Lower lobe of right lung (tissue), 2 donors: ENCODE data around the gene XRCC4. TPM values are rescaled to one million over a fixed set of nuclear protein-coding genes. Genes with fewer than 3 reads are reported as not detected.

Experiments
- ATAC-seq, 2 donors: fragments of 200-7000 bp; cut with Tn5 transposase; one replicate each; pipeline ENCODE4 v1.9.1; 2020 to 2022; ENCODE audit warnings: mild to moderate bottlenecking in 2 of 2, moderate library complexity in 2 of 2
- DNase-seq: peaks from one replicate; pipeline ENCODE4 v3.0.0-alpha.2; 2020
- H3K27ac ChIP-seq: fragments of 200-600 bp; one replicate; pipeline ENCODE4 v1.8.0; 2022
- H3K27me3 ChIP-seq: fragments of 200-600 bp; one replicate; pipeline ENCODE4 v1.8.0; 2022; ENCODE audit warnings: low read depth
- H3K36me3 ChIP-seq: fragments of 200-600 bp; one replicate; pipeline ENCODE4 v1.8.0; 2022; ENCODE audit warnings: mild to moderate bottlenecking
- H3K4me1 ChIP-seq: fragments of 200-600 bp; one replicate; pipeline ENCODE4 v1.8.0; 2022
- H3K4me3 ChIP-seq: fragments of 200-600 bp; one replicate; pipeline ENCODE4 v1.8.0; 2022; ENCODE audit warnings: mild to moderate bottlenecking
- H3K9me3 ChIP-seq: fragments of 200-600 bp; one replicate; pipeline ENCODE4 v1.8.0; 2022
- CTCF ChIP-seq: fragments of 200-600 bp; IDR thresholded peaks from one replicate; pipeline ENCODE4 v1.8.0; 2022; ENCODE audit warnings: antibody characterized with exemption, mild to moderate bottlenecking
- intact Hi-C: fragments of 100-400 bp; cut with DNase I; formaldehyde crosslinking; loops from one replicate; pipeline ENCODE4 v1.11.0; 2022
- total RNA-seq: library from RNA; stranded (reverse); fragmentation: NEBNext Ultra II Directional; extraction: Animal tissue kit (Norgen Biotek cat#: 25700); gene quantifications from one replicate; pipeline ENCODE4 v1.2.1, GENCODE V29; 2021
- donor health status: DM: no; HTN: yes; CAD: no; lungs with severe emphysema.

Gene XRCC4
- total RNA-seq, 1 donor from 2014 or later, result 9.2 TPM

GRCh38 chr5:83368835-83369234, 291.5 kb downstream of the XRCC4 start:
- DNase-seq (no peak), ATAC-seq (peak; percentile 61 to 67)
- intact Hi-C loops, result no loop called here
- peak overlapping the region; percentile 27 for H3K27ac ChIP-seq
- no peak overlapping the region for H3K4me3 ChIP-seq
- H3K36me3 ChIP-seq, result no peaks in the 10 kb centered on the region
- H3K27me3 ChIP-seq, result no peaks in the 10 kb centered on the region
- H3K4me1 ChIP-seq, result peaks cover 5% of the 10 kb centered on the region
- no peaks in the 10 kb centered on the region for H3K9me3 ChIP-seq
- no peak for TF ChIP-seq CTCF

- ATAC-seq (no peak), DNase-seq (no peak)
- H3K4me1 ChIP-seq, result peaks cover 5% of the 10 kb centered on the region
- no peaks in the 10 kb centered on the region for H3K27me3 ChIP-seq
- no peak overlapping the region for H3K4me3 ChIP-seq
- no peak overlapping the region for H3K27ac ChIP-seq
- intact Hi-C loops, result no loop called here
- no peaks in the 10 kb centered on the region for H3K36me3 ChIP-seq
- no peaks in the 10 kb centered on the region for H3K9me3 ChIP-seq
- no peak for TF ChIP-seq CTCF
Measured at GRCh38 chr5:83370957-83371356, 293.6 kb downstream of the XRCC4 start.

GRCh38 chr5:83371726-83372125, 294.4 kb downstream of the XRCC4 start:
- Histone ChIP-seq H3K4me3 (no peak overlapping the region), H3K36me3 (no peaks in the 10 kb centered on the region), H3K4me1 (peaks cover 5% of the 10 kb centered on the region), H3K27me3 (no peaks in the 10 kb centered on the region), H3K9me3 (no peaks in the 10 kb centered on the region), H3K27ac (no peak overlapping the region)
- ATAC-seq, result no peak
- intact Hi-C loops, result no loop called here
- no peak for DNase-seq
- TF ChIP-seq CTCF, result no peak

- ATAC-seq (no peak), DNase-seq (no peak)
- Histone ChIP-seq H3K27me3 (no peaks in the 10 kb centered on the region), H3K4me3 (no peak overlapping the region), H3K36me3 (no peaks in the 10 kb centered on the region), H3K27ac (no peak overlapping the region), H3K4me1 (peaks cover 1% of the 10 kb centered on the region), H3K9me3 (no peaks in the 10 kb centered on the region)
- TF ChIP-seq CTCF, result no peak
- intact Hi-C loops, result no loop called here
Measured at GRCh38 chr5:83374547-83374946, 297.2 kb downstream of the XRCC4 start.

- intact Hi-C loops, result no loop called here
- no peak for TF ChIP-seq CTCF
- Histone ChIP-seq H3K27ac (no peak overlapping the region), H3K4me1 (no peaks in the 10 kb centered on the region), H3K27me3 (no peaks in the 10 kb centered on the region), H3K36me3 (no peaks in the 10 kb centered on the region), H3K4me3 (no peak overlapping the region), H3K9me3 (no peaks in the 10 kb centered on the region)
- no peak for ATAC-seq
- DNase-seq, result no peak
Measured at GRCh38 chr5:83375049-83375745, 297.9 kb downstream of the XRCC4 start.
